K562 treated with DMSO at 1 percent for 4 hours (cell line): ENCODE measurements around the gene SLC37A1. TPM values are rescaled to one million over a fixed set of nuclear protein-coding genes. Genes with fewer than 3 reads are reported as not detected.

Source experiments
- total RNA-seq: library from RNA; unstranded; fragments of 300-600 nt; gene quantifications from 2 replicates; pipeline ENCODE4 v1.2.3, GENCODE V29; 2022; ENCODE audit not compliant: insufficient read depth

SLC37A1 gene
- 0.24 and 0.78 TPM in 2 replicates for total RNA-seq

GRCh38 chr21:42513151-42513984, at the start of gene SLC37A1:
Gene SLC37A1 (plus strand): TSS chr21:42513852. CDS start chr21:42518455, 4,603 bp downstream.

GRCh38 chr21:42496120-42496838, 17.4 kb upstream of the SLC37A1 start, which contains the start of gene RSPH1:
Gene RSPH1 (minus strand): TSS chr21:42496224. CDS start chr21:42496186, 38 bp downstream.

Other genes with a start within 250 kb of the SLC37A1 start
- not detected in 2 replicates for gene TFF3, start 198.4 kb upstream of the SLC37A1 start, total RNA-seq
- gene TFF2, start 162.9 kb upstream of the SLC37A1 start, total RNA-seq, result not detected in 2 replicates
- gene TFF1, start 147.3 kb upstream of the SLC37A1 start, total RNA-seq, result not detected in 2 replicates
- not detected in 2 replicates for gene TMPRSS3, start 117.8 kb upstream of the SLC37A1 start, total RNA-seq
- gene UBASH3A, start 110.0 kb upstream of the SLC37A1 start, total RNA-seq, result 0.38 TPM in 1 of 2 replicates, not detected in the other
- gene RSPH1, start 17.6 kb upstream of the SLC37A1 start, total RNA-seq, result not detected in 2 replicates
- gene PDE9A, start 139.8 kb downstream of the SLC37A1 start, total RNA-seq, result not detected in 2 replicates